HG02642 (cell line): ENCODE measurements around the gene STPG2.
"Not testable (repeated sequence)": the region's sequence is repeated elsewhere in the genome, so short reads cannot be mapped to it uniquely, and the experiment has no call there.

Source experiments
- ATAC-seq: cut with Tn5 transposase; IDR thresholded peaks from one replicate; pipeline ENCODE4 v1.9.1; 2021; ENCODE audit warnings: mild to moderate bottlenecking; ENCODE audit not compliant: unreplicated experiment, poor library complexity

The STPG2 gene

DNA sequence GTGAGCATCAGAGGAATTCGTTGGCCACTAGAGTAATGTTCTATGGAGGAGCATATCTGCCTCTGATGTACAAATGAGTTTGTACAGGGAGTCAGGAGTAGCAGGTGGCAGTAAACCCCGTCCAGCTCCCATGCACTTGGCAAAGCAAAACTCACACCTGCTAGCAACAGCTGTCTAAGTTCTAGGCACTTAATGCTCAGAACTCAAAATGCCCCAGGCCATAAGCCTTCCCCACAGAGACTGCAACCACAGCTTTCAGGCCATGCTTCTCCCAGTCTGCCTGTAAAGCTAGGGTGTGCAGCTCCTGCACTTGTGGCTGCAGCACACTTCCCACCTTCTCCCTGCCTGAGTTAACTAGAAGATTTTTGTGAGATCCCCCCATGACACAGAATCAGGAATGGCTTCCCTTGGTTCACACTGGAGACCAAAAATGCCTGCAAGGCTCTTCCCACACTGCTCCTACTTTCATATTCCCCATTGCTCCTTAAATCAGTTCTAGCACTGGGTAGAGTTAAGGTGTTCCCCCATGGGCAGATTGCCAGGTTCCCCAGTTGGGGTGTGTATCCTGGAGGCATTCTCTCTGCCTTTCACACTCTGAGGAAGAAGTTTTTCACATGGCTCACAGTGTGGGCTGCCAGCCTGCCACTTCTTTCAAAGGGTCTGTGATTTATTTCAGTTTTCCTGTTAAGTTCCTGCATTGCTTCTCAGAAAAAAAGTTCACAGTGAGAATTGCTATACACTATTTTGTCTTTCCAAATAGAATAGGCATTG is 189.9 kb downstream of the STPG2 start:
- no peak for ATAC-seq

- ATAC-seq = no peak
Measured at GRCh38 chr4:97952763-97953162, 190.5 kb downstream of the STPG2 start.

DNA sequence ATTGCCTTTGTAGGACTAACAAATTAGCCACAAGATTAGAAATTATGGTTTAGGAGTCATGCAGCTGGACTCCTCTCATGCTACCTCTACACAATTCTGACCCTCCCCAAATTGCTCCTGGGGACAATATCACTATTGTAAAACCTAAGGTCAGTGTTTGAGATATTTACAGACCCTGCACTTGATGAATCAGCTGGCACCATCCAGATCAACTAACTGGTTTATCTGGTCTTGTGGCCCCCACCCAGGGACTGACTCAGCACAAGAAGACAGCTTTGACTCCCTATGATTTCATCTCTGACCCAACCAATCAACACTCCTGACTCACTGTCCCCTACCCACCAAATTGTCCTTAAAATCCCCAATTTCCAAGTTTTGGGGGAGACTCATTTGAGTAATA is 192.4 kb downstream of the STPG2 start:
- ATAC-seq = no peak

DNA sequence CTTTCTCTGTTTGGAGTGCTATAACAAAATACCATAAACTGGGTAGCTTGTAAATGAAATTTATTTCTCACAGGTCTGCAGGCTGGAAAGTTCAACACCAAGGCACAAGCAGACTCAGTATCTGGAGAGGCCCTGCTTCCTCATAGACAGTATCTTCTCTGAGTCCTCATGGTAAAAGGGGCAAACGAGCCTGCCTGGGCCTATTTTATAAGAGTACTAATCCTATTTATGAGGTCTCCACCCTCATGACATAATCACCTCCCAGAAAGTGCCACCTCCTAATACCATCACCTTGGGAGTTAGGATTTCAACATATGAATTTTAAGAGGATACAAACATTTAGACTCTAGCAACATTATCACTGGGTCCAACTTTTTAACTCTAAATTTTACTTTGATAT is 200.3 kb downstream of the STPG2 start:
- no peak for ATAC-seq

- ATAC-seq = no peak
Measured at GRCh38 chr4:97942137-97942536, 201.1 kb downstream of the STPG2 start.

DNA sequence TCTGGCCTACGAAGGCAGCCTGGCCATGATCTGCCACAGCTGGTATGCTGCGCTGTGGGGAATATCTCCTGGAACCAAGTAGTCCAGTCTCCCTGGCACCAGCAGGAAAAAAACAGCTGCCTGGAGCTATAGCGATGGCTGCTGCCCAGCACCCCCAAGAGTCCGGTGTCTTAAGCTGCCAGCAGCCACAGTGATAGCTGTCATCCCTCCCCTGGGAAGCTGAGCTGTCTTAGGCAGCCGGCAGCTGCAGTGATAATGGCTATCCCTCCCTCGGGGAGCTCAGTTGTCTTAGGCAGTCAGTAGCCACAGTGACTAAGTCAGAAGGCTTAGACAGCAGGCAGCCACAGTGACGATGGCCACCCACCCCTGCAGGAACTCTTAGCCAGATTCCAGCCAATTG is 205.1 kb downstream of the STPG2 start:
- no peak for ATAC-seq

GRCh38 chr4:97924341-97924958 is 218.8 kb downstream of the STPG2 start:
- ATAC-seq = no peak

DNA sequence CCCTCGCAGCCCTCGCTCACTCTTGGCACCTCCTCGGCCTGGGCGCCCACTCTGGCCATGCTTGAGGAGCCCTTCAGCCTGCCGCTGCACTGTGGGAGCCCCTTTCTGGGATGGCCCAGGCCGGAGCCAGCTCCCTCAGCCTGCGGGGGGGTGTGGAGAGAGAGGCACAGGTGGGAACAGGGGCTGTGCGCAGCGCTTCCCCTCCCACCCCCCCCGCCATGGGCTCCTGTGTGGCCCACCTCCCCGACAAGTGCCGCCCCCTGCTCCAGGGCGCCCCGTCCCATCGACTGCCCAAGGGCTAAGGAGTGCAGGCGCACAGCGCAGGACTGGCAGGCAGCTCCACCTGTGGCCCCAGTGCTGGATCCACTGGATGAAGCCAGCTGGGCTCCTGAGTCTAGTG is 220.2 kb downstream of the STPG2 start:
- ATAC-seq = no peak

DNA sequence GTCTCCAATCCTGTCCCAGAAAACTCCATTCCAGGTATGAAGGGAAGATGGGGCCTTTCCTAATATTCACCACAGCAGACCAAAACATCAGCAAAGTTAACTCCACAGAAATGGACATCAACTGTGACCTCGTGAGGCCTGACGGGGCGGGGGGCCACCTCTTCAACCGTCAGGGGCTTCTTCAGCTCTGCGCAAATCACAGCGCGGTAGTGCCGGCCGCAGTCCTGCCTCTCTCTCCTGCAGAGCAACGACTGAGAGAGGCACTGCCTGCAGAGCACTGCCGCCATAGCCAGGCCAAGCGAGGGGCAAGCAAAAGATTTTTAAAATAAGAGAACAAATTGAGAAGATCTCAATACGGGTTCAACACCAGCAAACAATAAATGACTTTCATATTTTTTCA is 226.2 kb downstream of the STPG2 start:
- ATAC-seq = no peak

DNA sequence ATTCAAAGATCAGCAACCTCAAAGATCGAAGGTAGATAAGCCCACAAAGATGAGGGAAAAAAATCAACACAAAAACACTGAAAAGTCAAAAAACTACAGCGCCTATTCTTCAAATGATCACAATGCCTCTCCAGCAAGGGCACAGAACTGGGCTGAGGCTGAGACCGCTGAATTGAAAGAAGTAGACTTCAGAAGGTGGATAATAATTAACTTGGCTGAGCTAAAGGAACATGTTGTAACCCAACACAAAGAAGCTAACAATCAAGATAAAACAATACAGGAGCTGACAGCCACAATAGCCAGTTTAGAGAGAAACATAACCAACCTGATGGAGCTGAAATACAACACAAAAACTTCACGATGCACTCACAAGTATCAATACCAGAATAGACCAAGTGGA is 231.1 kb downstream of the STPG2 start:
- no peak for ATAC-seq

DNA sequence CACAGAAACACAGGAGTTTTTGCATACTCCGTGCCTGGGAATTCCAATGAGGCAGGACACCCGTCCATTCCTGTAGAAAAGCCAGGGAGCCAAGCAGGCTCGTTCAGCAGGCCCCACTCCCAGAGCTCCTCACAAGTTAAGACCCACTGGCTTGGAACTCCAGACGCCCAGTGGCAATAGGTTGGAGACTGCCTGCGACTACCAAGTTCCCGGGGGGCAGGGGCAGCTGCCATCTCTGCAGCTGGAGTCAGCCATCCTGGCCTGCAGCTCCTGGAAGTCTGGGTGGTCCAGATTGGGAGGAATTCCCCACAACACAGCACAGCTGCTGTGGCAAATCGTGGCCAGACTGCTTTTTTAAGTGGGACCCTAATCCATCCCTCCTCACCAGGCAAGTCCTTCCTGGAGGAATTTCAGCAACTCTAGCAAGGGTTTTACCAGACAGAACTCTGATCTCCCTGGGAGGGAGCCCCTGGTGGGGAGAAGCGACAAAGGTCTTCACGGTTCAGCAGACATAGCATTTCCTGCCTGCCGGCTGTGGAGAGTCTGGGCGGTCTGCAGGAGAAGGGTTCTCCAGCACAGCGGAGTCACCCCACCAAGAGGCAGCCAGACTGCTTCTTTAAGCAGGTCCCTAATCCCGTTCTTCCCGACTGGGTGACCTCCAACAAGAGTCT is 231.9 kb downstream of the STPG2 start:
- ATAC-seq = no peak

- no peak for ATAC-seq
Measured at GRCh38 chr4:97910005-97910404, 233.3 kb downstream of the STPG2 start.

DNA sequence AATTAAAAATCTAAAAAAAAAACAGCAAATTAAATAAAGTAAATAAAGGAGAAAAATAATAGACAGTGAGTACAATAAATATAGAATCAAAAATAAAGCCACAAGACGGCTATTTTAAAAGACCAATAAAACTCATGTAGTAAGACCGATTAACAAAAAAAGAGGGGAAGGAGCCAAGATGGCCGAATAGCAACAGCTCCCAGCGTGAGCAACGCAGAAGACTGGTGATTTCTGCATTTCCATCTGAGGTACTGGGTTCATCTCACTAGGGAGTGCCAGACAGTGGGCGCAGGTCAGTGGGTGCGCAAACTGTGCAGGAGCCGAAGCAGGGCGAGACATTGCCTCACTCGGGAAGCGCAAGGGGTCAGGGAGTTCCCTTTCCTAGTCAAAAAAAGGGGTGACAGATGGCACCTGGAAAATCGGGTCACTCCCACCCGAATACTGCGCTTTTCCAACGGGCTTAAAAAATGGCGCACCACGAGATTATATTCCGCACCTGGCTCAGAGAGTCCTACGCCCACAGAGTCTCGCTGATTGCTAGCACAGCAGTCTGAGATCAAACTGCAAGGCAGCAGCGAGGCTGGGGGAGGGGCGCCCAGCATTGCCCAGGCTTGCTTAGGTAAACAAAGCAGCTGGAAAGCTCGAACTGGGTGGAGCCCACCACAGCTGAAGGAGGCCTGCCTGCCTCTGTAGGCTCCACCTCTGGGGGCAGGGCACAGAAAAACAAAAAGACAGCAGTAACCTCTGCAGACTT is 239.7 kb downstream of the STPG2 start:
- not testable (repeated sequence) for ATAC-seq

- ATAC-seq = no peak
Measured at GRCh38 chr4:97900229-97900628, 243.0 kb downstream of the STPG2 start.

GRCh38 chr4:97892592-97893266 is 250.5 kb downstream of the STPG2 start:
- ATAC-seq = no peak

- no peak for ATAC-seq
Measured at GRCh38 chr4:97879942-97880341, 263.3 kb downstream of the STPG2 start.

DNA sequence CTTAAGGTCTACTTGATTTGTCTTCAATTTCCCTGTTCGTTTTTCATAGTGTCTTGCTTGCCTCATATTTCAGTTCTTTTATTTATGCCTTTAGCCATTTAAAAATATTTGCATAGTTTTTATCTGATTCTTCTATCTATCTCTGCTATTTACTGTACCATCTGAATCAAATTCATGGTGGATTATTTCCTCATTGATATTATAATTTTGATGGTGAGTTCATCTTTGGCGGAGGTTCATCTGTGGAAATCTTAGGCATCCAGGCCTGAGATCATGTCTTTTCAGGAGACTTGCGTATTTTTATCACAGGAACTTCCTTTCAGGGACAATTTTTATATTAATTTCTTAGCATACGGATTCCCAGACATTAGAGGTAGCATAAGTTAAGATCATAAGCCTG is 275.2 kb downstream of the STPG2 start:
- ATAC-seq = no peak

DNA sequence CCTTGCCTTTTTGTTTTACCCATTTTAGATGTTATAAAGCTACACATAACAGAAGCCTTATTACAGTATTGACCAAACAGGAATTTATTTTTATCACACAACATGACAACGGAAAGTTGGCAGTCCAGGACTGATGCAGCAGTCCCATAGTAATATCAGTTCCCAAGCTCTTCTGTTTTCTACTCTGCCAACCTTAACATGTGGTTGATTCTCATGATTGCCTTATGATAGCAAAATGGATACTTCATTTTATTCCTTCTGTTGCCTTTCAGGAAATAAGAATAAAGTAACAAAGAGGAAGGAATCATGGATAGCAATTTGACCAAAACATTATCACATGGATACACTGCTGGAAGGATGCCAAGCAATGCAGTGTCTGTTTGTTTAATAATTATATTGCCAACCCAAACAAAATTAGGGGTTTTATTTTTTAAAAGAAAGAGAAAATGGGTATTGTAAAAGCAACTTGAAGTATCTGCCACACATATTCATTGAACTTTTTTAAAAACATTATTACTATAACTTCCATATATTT is 275.7 kb downstream of the STPG2 start:
- ATAC-seq = no peak

GRCh38 chr4:97866821-97867556 is 276.3 kb downstream of the STPG2 start:
- no peak for ATAC-seq
